Retinal pigment epithelial cell (primary cell): ENCODE results near the gene OPTN.
"Not testable (repeated sequence)": the region's sequence is repeated elsewhere in the genome, so short reads cannot be mapped to it uniquely, and the experiment has no call there.

ENCODE experiments used
- DNase-seq: peaks from one replicate; pipeline ENCODE4 v3.0.0-alpha.2; 2010; ENCODE audit warnings: low read depth
- H3K4me3 ChIP-seq: 2 replicates; pipeline ENCODE4 v1.5.1; 2011; ENCODE audit warnings: mild to moderate bottlenecking, low read length, control low read depth, moderate library complexity
- TF ChIP-seq, protein P1 (sequence below): conservative IDR thresholded peaks from 2 replicates; pipeline ENCODE4 v1.5.1; 2011; ENCODE audit warnings: low read depth, low read length, control low read depth, inconsistent platforms

OPTN gene

DNA sequence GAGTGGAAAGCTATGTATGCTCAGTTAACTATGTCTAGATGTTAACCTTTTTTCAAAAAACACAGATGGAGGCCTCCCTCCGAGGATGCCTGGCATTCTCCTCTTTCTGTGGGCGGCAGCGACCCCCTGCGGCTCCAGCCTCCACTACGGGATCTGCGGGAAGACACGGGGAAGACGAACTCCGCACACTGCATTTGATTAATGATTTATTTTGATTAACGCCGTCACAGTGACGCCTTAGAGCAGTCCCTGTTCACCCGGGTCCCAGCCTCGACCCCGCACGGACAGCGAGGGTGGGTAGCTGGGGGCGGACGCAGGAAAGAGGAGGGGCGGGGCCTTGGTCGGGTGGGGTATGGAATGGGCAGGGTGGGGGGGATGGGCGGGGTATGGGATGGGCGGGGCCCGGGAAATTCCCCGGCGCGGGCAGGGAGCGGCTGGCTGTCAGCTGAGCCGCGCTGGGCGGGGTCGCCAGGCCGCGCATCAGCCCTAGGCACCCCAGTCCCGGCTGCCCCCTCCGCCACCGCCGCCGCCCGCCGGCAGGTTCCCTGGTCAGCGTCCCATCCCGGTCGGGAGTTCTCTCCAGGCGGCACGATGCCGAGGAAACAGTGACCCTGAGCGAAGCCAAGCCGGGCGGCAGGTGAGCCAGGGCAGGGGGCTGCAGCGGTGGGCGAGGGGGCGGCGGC is at the start of gene OPTN:
Gene OPTN (plus strand): TSS at position 498 of the 683 bp plus-strand sequence. CDS start 8,960 bp downstream, outside the sequence.
- H3K4me3 ChIP-seq, result peak within 1 kb of the TSS; percentile 66
- peak; percentile 23 for DNase-seq
- TF ChIP-seq, protein P1, sequence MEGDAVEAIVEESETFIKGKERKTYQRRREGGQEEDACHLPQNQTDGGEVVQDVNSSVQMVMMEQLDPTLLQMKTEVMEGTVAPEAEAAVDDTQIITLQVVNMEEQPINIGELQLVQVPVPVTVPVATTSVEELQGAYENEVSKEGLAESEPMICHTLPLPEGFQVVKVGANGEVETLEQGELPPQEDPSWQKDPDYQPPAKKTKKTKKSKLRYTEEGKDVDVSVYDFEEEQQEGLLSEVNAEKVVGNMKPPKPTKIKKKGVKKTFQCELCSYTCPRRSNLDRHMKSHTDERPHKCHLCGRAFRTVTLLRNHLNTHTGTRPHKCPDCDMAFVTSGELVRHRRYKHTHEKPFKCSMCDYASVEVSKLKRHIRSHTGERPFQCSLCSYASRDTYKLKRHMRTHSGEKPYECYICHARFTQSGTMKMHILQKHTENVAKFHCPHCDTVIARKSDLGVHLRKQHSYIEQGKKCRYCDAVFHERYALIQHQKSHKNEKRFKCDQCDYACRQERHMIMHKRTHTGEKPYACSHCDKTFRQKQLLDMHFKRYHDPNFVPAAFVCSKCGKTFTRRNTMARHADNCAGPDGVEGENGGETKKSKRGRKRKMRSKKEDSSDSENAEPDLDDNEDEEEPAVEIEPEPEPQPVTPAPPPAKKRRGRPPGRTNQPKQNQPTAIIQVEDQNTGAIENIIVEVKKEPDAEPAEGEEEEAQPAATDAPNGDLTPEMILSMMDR, result peak; percentile 81

DNA sequence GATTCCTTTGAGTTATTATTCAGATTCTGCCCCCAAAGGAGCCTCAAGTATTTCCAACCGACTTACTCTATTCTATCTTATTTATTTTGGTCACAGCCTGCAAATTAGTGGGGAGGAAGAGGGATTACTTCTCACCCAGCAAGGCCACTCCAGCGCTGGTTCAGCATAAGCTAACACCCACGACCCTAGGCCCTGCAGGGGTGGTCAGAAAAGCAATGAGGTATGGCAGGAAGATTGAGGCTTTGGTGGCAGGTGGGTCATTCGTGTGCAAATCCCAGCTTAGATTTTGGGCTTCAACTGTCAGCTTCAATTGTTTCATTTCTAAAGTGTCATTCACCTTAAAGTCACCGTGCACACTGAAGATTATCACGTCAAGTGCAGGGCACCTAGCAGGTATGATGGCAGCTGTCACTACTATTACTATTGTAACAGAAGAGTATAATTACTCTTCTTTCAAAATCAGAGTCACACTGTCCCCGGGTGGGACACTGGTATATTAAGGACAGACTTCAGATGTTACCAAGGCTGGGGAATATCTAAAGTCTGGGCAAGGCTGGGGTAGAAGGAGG is 48.8 kb upstream of the OPTN start:
- TF ChIP-seq, protein P1, result no peak
- H3K4me3 ChIP-seq, result no peak overlapping the region
- no peak for DNase-seq

DNA sequence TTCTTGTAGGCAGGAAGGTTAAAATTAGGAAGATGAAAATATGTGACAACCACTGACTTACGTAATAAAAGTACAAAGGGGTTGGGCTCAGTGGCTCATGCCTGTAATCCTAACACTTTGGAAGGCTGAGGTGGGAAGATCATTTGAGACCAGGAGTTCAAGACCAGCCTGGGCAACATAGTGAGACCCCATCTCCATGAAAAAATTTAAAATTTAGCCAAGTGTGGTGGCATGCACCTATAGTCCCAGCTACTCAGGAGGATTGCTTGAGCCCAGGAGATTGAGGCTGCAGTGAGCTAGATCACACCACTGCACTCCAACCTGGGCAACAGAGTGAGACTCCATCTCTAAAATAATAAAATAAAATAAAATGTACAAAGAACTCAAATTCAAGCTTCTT is 46.8 kb upstream of the OPTN start:
- not testable (repeated sequence) for DNase-seq, H3K4me3 ChIP-seq

DNA sequence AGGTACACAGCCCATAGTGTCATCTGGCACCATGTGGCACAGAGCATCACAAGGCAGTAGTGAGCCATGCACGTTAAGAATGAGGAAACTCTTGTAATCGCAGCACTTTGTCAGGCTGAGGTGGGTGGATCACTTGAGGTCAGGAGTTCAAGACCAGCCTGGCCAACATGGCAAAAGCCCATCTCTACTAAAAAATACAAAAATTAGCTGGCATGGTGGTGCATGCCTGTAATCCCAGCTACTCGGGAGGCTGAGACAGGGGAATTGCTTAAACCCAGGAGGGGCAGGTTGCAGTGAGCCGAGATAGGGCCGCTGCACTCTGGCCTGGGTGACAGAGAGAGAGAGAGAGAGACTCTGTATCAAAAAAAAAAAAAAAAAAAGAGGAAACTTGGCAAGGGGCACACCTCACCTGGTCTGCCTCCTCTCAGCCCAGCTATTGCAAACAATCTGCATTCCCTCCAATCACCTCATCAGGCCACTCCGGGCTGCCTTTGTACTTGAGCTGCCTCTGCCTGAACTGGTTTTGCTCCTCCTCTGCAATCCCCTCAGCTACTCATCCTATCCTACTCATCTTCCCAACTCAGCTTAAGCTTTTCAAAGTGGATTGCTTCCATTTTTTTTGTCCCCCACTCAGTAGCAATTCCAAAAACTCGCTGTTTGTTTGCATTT is 46.0 kb upstream of the OPTN start:
- no peak for DNase-seq
- no peak overlapping the region for H3K4me3 ChIP-seq
- TF ChIP-seq, protein P1, result no peak

DNA sequence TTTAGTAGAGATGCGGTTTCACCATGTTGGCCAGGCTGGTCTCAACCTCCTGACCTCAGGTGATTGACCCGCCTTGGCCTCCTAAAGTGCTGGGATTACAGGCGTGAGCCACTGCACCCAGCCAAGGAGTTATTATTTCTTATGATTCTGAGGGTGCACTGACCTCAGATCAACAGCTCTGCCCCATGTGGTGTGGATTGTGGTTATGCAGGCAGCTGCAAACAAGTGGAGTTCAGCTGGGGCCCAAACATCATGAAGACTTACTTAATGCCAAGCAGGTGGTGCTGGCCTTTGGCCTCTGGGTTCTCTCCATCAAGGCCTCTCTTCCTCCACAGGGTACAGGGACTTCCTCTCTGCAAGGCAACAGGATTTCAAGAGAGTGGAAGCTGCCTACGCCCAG is 45.1 kb upstream of the OPTN start:
- TF ChIP-seq, protein P1, result no peak
- no peak for DNase-seq
- H3K4me3 ChIP-seq, result no peak overlapping the region

DNA sequence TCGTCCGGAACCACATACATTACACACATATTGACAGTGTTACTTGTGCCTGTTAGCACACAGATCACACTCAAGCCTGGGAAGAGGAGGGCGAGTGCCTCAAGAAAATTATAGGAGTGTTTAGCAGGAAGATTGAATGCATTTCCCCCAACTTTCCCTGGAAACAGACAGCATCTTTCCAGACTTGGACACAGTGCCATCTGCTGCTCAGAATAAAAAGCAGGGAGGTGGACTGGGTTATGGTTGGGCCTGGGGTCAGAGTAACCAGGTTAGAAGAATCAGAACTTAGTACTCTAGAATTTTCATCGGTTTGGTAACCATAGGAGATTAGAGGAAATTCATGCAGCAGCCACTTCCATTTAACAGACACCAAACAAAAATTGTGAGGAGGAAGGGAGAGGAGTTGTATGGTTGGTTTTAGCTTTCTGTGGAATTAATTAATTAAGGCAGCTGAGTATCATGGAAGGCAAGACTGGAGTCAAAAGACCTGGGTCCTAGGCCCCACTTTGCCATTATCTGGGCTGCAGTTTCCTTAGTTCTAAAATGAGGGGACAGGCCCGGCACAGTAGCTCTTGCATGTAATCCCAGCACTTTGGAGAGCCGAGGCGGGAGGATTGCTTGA is 43.4 kb upstream of the OPTN start:
- no peak overlapping the region for H3K4me3 ChIP-seq
- TF ChIP-seq, protein P1, result peak; percentile 57
- DNase-seq, result no peak

DNA sequence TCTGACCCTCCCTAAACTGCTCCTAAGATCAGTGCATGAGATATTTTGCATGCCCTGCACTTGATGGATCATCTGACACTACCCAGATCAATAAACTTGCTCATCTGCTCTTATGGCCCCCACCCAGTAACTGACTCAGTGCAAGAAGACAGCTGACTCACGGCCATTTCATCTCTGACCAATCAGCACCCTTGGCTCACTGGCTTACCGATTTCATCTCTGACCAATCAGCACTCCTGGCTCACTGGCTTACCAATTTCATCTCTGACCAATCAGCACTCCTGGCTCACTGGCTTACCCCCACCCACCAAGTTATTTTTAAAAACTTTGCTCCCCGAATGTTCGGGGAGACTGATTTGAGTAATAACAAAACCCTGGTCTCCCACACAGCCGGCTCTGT is 37.2 kb upstream of the OPTN start:
- DNase-seq, result no peak
- TF ChIP-seq, protein P1, result no peak
- no peak overlapping the region for H3K4me3 ChIP-seq
